Renal cortex interstitium (tissue), 3 donors: Measurements from ENCODE around the gene CYGB. TPM values are rescaled to one million over a fixed set of nuclear protein-coding genes. Genes with fewer than 3 reads are reported as not detected.

Source experiments
- polyA plus RNA-seq, 3 donors: library from polyadenylated mRNA; unstranded; fragments of 120-200 nt; gene quantifications; one replicate each; pipeline ENCODE4 v1.2.1, GENCODE V29; 2013; ENCODE audit not compliant: insufficient read length in 3 of 3

CYGB gene
- polyA plus RNA-seq, 3 donors, result 10.4 to 15.7 (median 14.6) TPM

Other genes with a start within 250 kb of the CYGB start
- 1 to 10 TPM; 6.2 to 9.5 (median 7.4) TPM for gene QRICH2, start 229.4 kb downstream of the CYGB start, polyA plus RNA-seq
- 10 to 100 TPM; 76.1 to 83.6 (median 80.2) TPM for gene PRPSAP1, start 183.8 kb downstream of the CYGB start, polyA plus RNA-seq
- gene SPHK1, start 153.1 kb downstream of the CYGB start, polyA plus RNA-seq, result 1 to 10 TPM; 2.4 to 3.8 (median 3.5) TPM
- gene UBE2O, start 84.6 kb downstream of the CYGB start, polyA plus RNA-seq, result 10 to 100 TPM; 26.4 to 31.8 (median 28.6) TPM
- under 1 TPM; 0.12 to 0.37 (median 0.29) TPM for gene AANAT, start 70.1 kb downstream of the CYGB start, polyA plus RNA-seq
- gene RHBDF2, start 36.3 kb downstream of the CYGB start, polyA plus RNA-seq, result 10 to 100 TPM in 1 of 3 donors, 1 to 10 TPM in 2; 5.0 to 11.0 (median 8.5) TPM
- gene PRCD, start 2.3 kb upstream of the CYGB start, polyA plus RNA-seq, result 1 to 10 TPM; 3.0 to 6.0 (median 3.9) TPM
- 1 to 10 TPM; 5.8 to 9.9 (median 9.8) TPM for gene ST6GALNAC2, start 48.2 kb upstream of the CYGB start, polyA plus RNA-seq
- gene ST6GALNAC1, start 106.0 kb upstream of the CYGB start, polyA plus RNA-seq, result under 1 TPM; 0.09 to 0.57 (median 0.30) TPM
- 100 to 1,000 TPM; 102 to 112 (median 106) TPM for gene MXRA7, start 173.3 kb upstream of the CYGB start, polyA plus RNA-seq
- gene JMJD6, start 188.9 kb upstream of the CYGB start, polyA plus RNA-seq, result 10 to 100 TPM; 20.6 to 24.3 (median 23.2) TPM
- 10 to 100 TPM; 39.1 to 45.1 (median 40.8) TPM for gene METTL23, start 189.1 kb upstream of the CYGB start, polyA plus RNA-seq
- 100 to 1,000 TPM; 344 to 434 (median 371) TPM for gene SRSF2, start 199.6 kb upstream of the CYGB start, polyA plus RNA-seq
- gene MFSD11, start 200.4 kb upstream of the CYGB start, polyA plus RNA-seq, result 10 to 100 TPM; 25.4 to 28.6 (median 27.6) TPM